Measurements from ENCODE around the gene ANTXR1. TPM values are rescaled to one million over a fixed set of nuclear protein-coding genes. Genes with fewer than 3 reads are reported as not detected.

ANTXR1 gene
- total and polyA plus RNA-seq, 7 experiments from 2014 or later = 0.18 TPM; not detected in 6

DNA sequence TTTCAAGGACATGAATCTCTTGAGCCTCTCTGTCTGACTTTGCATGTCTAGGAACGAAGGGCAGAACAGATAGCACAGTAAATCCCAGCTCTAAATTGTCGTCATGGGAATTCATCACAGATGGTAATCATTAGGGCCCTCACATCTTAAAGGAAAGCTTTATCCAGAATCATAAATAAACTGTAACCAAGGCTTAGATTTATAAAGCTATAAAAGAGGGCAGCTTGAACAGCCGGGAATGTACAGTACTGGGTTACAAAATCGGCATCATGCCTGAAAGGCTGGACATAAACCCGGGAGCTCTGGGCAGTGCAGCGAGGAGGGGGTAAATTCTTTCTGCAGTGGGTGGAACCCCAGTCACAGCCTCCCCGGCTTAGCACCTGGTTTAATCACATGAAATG, 229.7 kb downstream of the ANTXR1 start:
- no peak for ATAC-seq
- Mint-ChIP-seq H3K36me3 (no peaks in the 10 kb centered on the region), H3K27me3 (peaks cover 20 to 27% (median 24%) of the 10 kb centered on the region in 5 donors), H3K4me3 (no peak overlapping the region), H3K27ac (no peak overlapping the region), H3K4me1 (peaks cover 0 to 2% (median 0%) of the 10 kb centered on the region in 7 donors), H3K9me3 (peaks cover 0 to 2% (median 0%) of the 10 kb centered on the region in 11 donors)
- no peak for DNase-seq
- no peaks in the 10 kb centered on the region for H3K9me3 ChIP-seq (ENCODE audit: control insufficient read depth in 2 of 3, low read length in 3 of 3)
- H3K36me3 ChIP-seq (ENCODE audit: control insufficient read depth in 2 of 3, insufficient read depth in 3 of 3, low read length in 3 of 3) = no peaks in the 10 kb centered on the region
- no peak overlapping the region for H3K27ac ChIP-seq (ENCODE audit: low read depth, low read length)
- no peaks in the 10 kb centered on the region for H3K27me3 ChIP-seq (ENCODE audit: control insufficient read depth in 2 of 2, insufficient read depth in 2 of 2, low read length in 2 of 2)
- POLR2A ChIA-PET = no interaction called here
- H3K4me1 ChIP-seq (ENCODE audit: control insufficient read depth in 2 of 2, insufficient read depth in 2 of 2, low read length in 2 of 2) = no peaks in the 10 kb centered on the region
- no peak overlapping the region for H3K4me3 ChIP-seq (ENCODE audit: low read length)
- CTCF ChIA-PET = no interaction called here
- intact Hi-C loops (cut with micrococcal nuclease) = no loop called here

GRCh38 chr2:69243652-69244051, 230.7 kb downstream of the ANTXR1 start:
- intact Hi-C loops (cut with micrococcal nuclease) = no loop called here
- peaks cover 0 to 2% (median 0%) of the 10 kb centered on the region in 11 donors for H3K9me3 Mint-ChIP-seq
- no peak overlapping the region for H3K27ac Mint-ChIP-seq
- peaks cover 0 to 2% (median 0%) of the 10 kb centered on the region in 7 donors for H3K4me1 Mint-ChIP-seq
- POLR2A ChIA-PET = no interaction called here
- Histone ChIP-seq H3K27me3 (ENCODE audit: control insufficient read depth in 2 of 2, insufficient read depth in 2 of 2, low read length in 2 of 2) (no peaks in the 10 kb centered on the region), H3K4me3 (ENCODE audit: low read length) (no peak overlapping the region), H3K36me3 (ENCODE audit: control insufficient read depth in 2 of 3, insufficient read depth in 3 of 3, low read length in 3 of 3) (no peaks in the 10 kb centered on the region), H3K4me1 (ENCODE audit: control insufficient read depth in 2 of 2, insufficient read depth in 2 of 2, low read length in 2 of 2) (no peaks in the 10 kb centered on the region), H3K27ac (ENCODE audit: low read depth, low read length) (no peak overlapping the region), H3K9me3 (ENCODE audit: control insufficient read depth in 2 of 3, low read length in 3 of 3) (no peaks in the 10 kb centered on the region)
- ATAC-seq = no peak
- CTCF ChIA-PET = no interaction called here
- DNase-seq = no peak
- H3K27me3 Mint-ChIP-seq = peaks cover 27 to 34% (median 29%) of the 10 kb centered on the region in 5 donors
- H3K4me3 Mint-ChIP-seq = no peak overlapping the region
- H3K36me3 Mint-ChIP-seq = no peaks in the 10 kb centered on the region

GRCh38 chr2:69244882-69245281, 231.9 kb downstream of the ANTXR1 start:
- H3K27me3 ChIP-seq (ENCODE audit: control insufficient read depth in 2 of 2, insufficient read depth in 2 of 2, low read length in 2 of 2) = no peaks in the 10 kb centered on the region
- H3K27ac Mint-ChIP-seq = no peak overlapping the region
- peaks cover 0 to 2% (median 0%) of the 10 kb centered on the region in 7 donors for H3K4me1 Mint-ChIP-seq
- DNase-seq (no peak), ATAC-seq (no peak)
- H3K36me3 ChIP-seq (ENCODE audit: control insufficient read depth in 2 of 3, insufficient read depth in 3 of 3, low read length in 3 of 3) = no peaks in the 10 kb centered on the region
- H3K9me3 ChIP-seq (ENCODE audit: control insufficient read depth in 2 of 3, low read length in 3 of 3) = no peaks in the 10 kb centered on the region
- peaks cover 23 to 41% (median 33%) of the 10 kb centered on the region in 5 donors for H3K27me3 Mint-ChIP-seq
- H3K27ac ChIP-seq (ENCODE audit: low read depth, low read length) = no peak overlapping the region
- intact Hi-C loops (cut with micrococcal nuclease) = no loop called here
- no peaks in the 10 kb centered on the region for H3K4me1 ChIP-seq (ENCODE audit: control insufficient read depth in 2 of 2, insufficient read depth in 2 of 2, low read length in 2 of 2)
- ChIA-PET CTCF (no interaction called here), POLR2A (no interaction called here)
- H3K4me3 Mint-ChIP-seq = no peak overlapping the region
- H3K9me3 Mint-ChIP-seq = peaks cover 0 to 2% (median 0%) of the 10 kb centered on the region in 11 donors
- no peak overlapping the region for H3K4me3 ChIP-seq (ENCODE audit: low read length)
- no peaks in the 10 kb centered on the region for H3K36me3 Mint-ChIP-seq

- no peak overlapping the region for H3K27ac ChIP-seq (ENCODE audit: low read depth, low read length)
- ChIA-PET CTCF (no interaction called here), POLR2A (no interaction called here)
- H3K27me3 ChIP-seq (ENCODE audit: control insufficient read depth in 2 of 2, insufficient read depth in 2 of 2, low read length in 2 of 2) = no peaks in the 10 kb centered on the region
- peaks cover 0 to 2% (median 0%) of the 10 kb centered on the region in 11 donors for H3K9me3 Mint-ChIP-seq
- H3K4me3 Mint-ChIP-seq = no peak overlapping the region
- DNase-seq (no peak), ATAC-seq (no peak)
- no peak overlapping the region for H3K27ac Mint-ChIP-seq
- H3K27me3 Mint-ChIP-seq = peaks cover 33 to 57% (median 42%) of the 10 kb centered on the region in 5 donors
- no peaks in the 10 kb centered on the region for H3K9me3 ChIP-seq (ENCODE audit: control insufficient read depth in 2 of 3, low read length in 3 of 3)
- intact Hi-C loops (cut with micrococcal nuclease) = no loop called here
- H3K4me1 ChIP-seq (ENCODE audit: control insufficient read depth in 2 of 2, insufficient read depth in 2 of 2, low read length in 2 of 2) = no peaks in the 10 kb centered on the region
- H3K4me3 ChIP-seq (ENCODE audit: low read length) = no peak overlapping the region
- no peaks in the 10 kb centered on the region for H3K36me3 Mint-ChIP-seq
- no peaks in the 10 kb centered on the region for H3K36me3 ChIP-seq (ENCODE audit: control insufficient read depth in 2 of 3, insufficient read depth in 3 of 3, low read length in 3 of 3)
- H3K4me1 Mint-ChIP-seq = peaks cover 0 to 2% (median 0%) of the 10 kb centered on the region in 7 donors
Measured at GRCh38 chr2:69247583-69247982, 234.6 kb downstream of the ANTXR1 start.

- DNase-seq (no peak), ATAC-seq (no peak)
- Histone ChIP-seq H3K4me1 (ENCODE audit: control insufficient read depth in 2 of 2, insufficient read depth in 2 of 2, low read length in 2 of 2) (no peaks in the 10 kb centered on the region), H3K27me3 (ENCODE audit: control insufficient read depth in 2 of 2, insufficient read depth in 2 of 2, low read length in 2 of 2) (no peaks in the 10 kb centered on the region), H3K4me3 (ENCODE audit: low read length) (no peak overlapping the region), H3K9me3 (ENCODE audit: control insufficient read depth in 2 of 3, low read length in 3 of 3) (no peaks in the 10 kb centered on the region), H3K36me3 (ENCODE audit: control insufficient read depth in 2 of 3, insufficient read depth in 3 of 3, low read length in 3 of 3) (no peaks in the 10 kb centered on the region), H3K27ac (ENCODE audit: low read depth, low read length) (no peak overlapping the region)
- Mint-ChIP-seq H3K9me3 (peaks cover 0 to 2% (median 0%) of the 10 kb centered on the region in 11 donors), H3K4me3 (no peak overlapping the region), H3K27ac (no peak overlapping the region), H3K27me3 (peaks cover 36 to 61% (median 42%) of the 10 kb centered on the region in 5 donors), H3K36me3 (no peaks in the 10 kb centered on the region), H3K4me1 (peaks cover 0 to 2% (median 0%) of the 10 kb centered on the region in 7 donors)
- ChIA-PET POLR2A (no interaction called here), CTCF (no interaction called here)
- intact Hi-C loops (cut with micrococcal nuclease) = no loop called here
Measured at GRCh38 chr2:69248232-69248631, 235.3 kb downstream of the ANTXR1 start.

GRCh38 chr2:69250981-69251380, 238.0 kb downstream of the ANTXR1 start:
- ChIA-PET POLR2A (no interaction called here), CTCF (no interaction called here)
- no peak overlapping the region for H3K4me3 Mint-ChIP-seq
- Histone ChIP-seq H3K36me3 (ENCODE audit: control insufficient read depth in 2 of 3, insufficient read depth in 3 of 3, low read length in 3 of 3) (no peaks in the 10 kb centered on the region), H3K4me3 (ENCODE audit: low read length) (no peak overlapping the region), H3K27me3 (ENCODE audit: control insufficient read depth in 2 of 2, insufficient read depth in 2 of 2, low read length in 2 of 2) (no peaks in the 10 kb centered on the region), H3K9me3 (ENCODE audit: control insufficient read depth in 2 of 3, low read length in 3 of 3) (no peaks in the 10 kb centered on the region), H3K4me1 (ENCODE audit: control insufficient read depth in 2 of 2, insufficient read depth in 2 of 2, low read length in 2 of 2) (no peaks in the 10 kb centered on the region), H3K27ac (ENCODE audit: low read depth, low read length) (no peak overlapping the region)
- no peak overlapping the region for H3K27ac Mint-ChIP-seq
- ATAC-seq (no peak), DNase-seq (no peak)
- intact Hi-C loops (cut with micrococcal nuclease) = no loop called here
- H3K9me3 Mint-ChIP-seq = peaks cover 0 to 2% (median 0%) of the 10 kb centered on the region in 11 donors
- peaks cover 39 to 68% (median 54%) of the 10 kb centered on the region in 5 donors for H3K27me3 Mint-ChIP-seq
- H3K36me3 Mint-ChIP-seq = no peaks in the 10 kb centered on the region
- H3K4me1 Mint-ChIP-seq = no peaks in the 10 kb centered on the region

GRCh38 chr2:69251943-69252342, 239.0 kb downstream of the ANTXR1 start:
- Mint-ChIP-seq H3K9me3 (peaks cover 0 to 5% (median under 1%) of the 10 kb centered on the region in 11 donors), H3K4me1 (no peaks in the 10 kb centered on the region), H3K27ac (no peak overlapping the region), H3K4me3 (no peak overlapping the region), H3K27me3 (peaks cover 37 to 64% (median 53%) of the 10 kb centered on the region in 5 donors), H3K36me3 (no peaks in the 10 kb centered on the region)
- Histone ChIP-seq H3K4me1 (ENCODE audit: control insufficient read depth in 2 of 2, insufficient read depth in 2 of 2, low read length in 2 of 2) (no peaks in the 10 kb centered on the region), H3K36me3 (ENCODE audit: control insufficient read depth in 2 of 3, insufficient read depth in 3 of 3, low read length in 3 of 3) (no peaks in the 10 kb centered on the region), H3K27me3 (ENCODE audit: control insufficient read depth in 2 of 2, insufficient read depth in 2 of 2, low read length in 2 of 2) (no peaks in the 10 kb centered on the region), H3K9me3 (ENCODE audit: control insufficient read depth in 2 of 3, low read length in 3 of 3) (no peaks in the 10 kb centered on the region), H3K4me3 (ENCODE audit: low read length) (no peak overlapping the region), H3K27ac (ENCODE audit: low read depth, low read length) (no peak overlapping the region)
- CTCF ChIA-PET = no interaction called here
- intact Hi-C loops (cut with micrococcal nuclease) = no loop called here
- ATAC-seq (no peak), DNase-seq (no peak)
- POLR2A ChIA-PET = no interaction called here

All from naive thymus-derived CD4-positive, alpha-beta T cell (primary cell).